Cortex of kidney (tissue), 1 donor: ENCODE measurements around the gene ADAR.

Experiments
- DNase-seq: peaks from one replicate; lab custom pipeline; 2025; lab: John Stamatoyannopoulos, UW

Gene ADAR

DNA sequence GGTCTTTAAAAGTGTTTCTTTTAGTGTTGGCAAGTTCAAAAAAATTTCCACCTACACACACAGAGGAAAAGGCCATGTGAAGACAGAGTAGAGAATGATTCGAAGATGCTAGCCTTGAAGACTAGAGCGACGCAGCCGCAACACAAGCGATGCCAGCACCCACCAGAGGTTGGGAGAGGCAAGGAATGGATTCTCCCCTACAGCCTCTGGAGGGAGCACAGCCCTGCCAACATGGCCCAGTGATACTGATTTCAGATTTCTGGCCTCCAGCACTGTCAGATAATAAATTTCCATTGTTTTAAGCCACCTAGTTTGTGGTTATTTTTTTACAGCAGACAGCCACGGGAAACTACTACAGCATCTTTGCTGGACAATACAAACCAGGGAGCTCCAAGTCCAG, 6.9 kb upstream of the ADAR start:
- no peak for DNase-seq

DNA sequence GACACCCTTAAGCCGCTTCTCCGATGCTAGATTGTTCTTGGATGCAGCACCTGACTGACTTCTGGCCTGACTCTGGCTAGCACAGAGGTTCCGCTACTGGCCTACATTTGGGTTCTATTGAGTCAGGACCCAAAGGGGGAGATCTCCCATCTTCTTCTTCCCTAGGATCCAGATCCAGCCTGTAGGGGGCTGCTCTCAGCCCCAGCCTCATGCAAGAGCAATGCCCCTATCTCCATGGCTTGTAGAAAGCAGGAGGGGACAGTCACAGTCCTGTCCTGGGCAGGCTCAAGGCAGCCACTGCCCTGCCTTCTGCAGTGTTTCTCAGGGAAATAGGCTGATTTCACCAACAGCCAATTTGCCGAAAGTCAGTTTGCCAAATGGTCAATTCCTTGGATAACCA, 6.3 kb upstream of the ADAR start:
- no peak for DNase-seq

DNA sequence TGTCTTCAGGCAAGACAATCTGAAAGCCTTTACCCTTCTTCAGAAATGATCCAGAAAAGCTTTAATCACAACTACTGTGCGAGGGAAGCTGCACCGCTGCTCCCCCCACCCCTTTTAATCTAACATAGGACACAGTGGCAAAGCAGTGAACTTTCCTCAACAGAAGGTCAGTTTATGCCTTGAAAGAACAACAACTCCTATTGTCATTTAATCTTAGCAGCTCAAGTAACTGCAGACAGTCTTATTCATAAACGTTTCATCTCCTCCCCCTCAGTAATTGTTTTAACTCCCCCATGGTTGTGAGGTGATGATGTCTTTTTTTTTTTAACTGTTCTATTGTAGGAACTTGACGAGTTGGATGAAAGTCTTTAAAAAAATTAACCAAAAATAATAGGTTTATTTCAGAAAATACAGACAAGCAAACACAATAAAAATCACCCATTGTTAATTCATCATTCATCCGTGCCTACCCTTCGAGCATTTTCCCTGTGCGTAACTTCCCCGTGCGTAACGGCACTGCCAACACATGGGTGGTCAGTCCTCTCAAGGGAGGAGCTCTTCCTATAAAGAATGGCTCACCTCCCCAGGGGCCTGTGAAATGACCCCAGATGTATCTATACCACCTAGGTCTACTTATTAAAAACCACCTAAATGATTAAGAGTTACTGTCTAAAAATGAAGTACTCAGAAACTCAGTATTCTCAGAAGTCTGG, 3.3 kb upstream of the ADAR start:
- no peak for DNase-seq

DNA sequence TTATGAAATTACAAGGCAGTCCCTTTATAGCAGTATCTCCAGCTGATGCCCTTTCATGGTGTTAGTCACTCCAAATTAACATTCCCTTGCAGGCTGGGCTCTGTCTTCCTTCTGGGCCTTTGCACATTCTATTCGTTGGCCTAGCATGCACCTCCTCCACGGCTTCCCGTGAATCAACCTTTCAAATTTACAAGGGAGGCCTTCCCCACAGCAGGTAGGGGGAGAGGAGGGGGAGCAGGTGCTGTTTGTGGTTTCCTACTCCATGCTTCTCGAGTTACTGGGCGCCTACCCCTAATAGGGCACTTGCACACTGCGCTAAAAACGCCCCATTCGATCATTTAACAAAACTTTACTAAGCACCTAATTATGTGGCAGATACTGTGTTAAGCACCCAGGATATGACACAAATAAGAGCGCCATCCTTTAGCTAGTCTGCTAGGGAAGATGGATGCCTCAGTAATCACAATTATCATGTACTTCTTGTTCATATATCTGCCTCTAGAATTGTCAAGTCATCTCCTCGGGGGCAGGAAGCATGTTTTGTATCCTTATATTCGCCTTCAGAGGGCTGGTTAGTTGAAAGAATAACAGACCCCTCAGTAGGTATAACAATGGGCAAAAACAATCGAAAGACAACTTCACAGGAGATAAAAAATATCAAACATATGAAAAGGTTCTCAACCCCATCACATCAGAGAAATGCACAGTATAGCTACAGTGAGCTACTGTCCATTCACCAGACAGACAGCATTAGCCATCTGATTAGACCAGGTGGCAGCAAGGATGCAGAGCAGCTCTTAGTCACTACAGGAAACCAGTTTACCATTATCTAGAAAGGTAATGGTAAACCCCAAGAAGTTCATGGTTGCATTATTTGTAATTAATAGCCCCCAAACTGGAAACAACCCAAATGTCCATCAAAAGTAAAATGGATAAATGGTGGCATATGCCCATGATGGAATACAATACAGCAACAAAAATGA, 1.7 kb upstream of the ADAR start:
- DNase-seq = no peak

DNA sequence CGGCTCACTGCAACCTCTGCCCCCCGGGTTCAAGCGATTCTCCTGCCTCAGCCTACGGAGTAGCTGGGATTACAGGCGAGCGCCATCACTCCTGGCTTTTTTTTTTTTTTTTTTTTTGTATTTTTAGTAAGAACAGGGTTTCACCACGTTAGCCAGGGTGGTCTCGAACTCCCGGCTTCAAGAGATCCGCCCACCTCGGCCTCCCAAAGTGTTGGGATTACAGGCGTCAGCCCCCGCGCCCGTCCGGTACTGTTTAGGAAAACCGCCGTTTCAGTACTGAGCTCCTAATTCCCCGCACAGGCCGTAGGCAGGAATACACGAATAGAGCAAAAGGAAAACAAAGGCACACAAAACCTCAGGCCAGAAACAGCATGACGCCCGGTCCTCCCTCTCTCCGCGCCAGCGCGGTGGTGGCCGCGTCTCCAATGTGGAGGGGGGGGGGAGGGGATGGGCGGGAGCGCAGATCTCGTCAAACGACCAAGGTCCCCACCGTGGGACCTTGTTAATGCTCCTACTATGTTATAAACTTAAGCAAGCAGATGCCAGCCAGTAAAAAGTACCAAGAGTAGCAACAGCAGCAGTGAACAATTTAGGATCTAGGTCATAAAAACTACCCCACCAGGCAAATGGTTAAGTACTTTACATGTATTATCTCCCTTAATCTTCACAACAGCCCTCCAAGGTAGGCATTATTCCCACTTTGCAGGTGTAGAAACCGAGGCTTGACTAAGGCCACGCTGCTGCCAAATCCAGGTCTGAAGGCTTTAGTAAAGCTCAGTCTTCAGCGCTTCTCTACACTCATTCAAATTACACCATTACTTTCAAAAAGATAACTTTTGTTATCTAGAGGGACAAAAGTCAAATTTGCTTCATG, 648 bp upstream of the ADAR start:
- no peak for DNase-seq

DNA sequence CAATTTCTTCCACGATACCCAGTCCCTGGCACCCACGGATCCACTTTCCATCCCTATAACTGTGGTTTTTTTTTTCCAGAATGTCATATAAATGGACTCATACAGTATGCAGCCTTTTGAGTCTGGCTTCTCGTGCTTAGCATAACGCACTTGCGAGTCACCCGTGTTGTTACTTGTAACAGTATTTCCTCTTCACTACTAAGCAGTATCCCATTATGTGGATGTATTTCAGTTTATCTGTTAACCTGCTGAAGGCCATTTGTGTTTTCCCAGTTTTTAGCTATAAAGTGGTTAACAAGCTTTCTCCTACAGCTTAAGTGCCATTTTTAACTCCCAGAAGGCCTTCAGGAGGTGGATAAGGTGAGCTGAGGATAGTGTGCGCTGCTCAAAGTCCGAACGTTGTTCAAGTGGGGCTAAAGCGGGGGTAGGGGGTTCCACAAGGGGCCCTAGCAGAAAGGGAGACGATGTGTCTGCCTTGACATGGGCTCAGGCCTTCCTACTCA, 829 bp downstream of the ADAR start:
- DNase-seq = no peak

DNA sequence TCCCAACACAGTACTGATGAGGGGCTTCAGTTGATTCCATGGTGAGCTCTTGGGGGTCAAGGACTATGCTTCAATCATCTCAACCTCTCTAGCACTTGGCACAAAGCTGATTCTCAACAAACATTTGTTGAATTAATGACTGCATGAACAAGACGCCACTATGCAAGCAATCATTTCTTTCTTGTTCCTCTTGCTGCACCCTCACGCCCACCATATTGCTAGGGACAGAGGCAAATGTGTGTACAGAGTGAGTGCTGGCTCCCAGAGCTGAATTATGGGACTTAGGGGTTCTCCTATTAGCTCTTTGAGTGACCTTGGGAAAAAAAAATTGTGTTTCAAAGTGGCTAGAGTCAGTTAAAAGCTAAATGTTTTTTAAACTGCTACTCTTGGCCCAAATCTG, 2.5 kb downstream of the ADAR start:
- no peak for DNase-seq

DNA sequence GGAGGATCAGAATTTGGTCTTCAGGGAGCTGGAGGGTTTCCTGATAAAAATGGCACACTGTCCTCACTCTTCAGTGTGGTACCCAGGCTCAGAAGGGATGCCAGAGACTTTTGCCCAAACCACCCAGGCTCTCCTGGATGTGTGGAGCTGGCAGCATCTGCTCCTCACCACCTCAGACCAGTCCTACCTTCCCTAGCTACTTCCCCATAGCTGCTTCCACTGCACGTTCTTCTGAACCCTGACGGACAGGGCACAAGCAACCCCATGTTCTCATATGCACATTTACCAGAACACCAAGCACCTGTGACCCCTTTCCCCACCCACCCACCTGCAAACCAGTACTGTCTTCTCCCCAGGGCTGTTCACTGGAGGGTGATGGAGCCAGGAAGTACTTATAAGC, 4.7 kb downstream of the ADAR start:
- no peak for DNase-seq

DNA sequence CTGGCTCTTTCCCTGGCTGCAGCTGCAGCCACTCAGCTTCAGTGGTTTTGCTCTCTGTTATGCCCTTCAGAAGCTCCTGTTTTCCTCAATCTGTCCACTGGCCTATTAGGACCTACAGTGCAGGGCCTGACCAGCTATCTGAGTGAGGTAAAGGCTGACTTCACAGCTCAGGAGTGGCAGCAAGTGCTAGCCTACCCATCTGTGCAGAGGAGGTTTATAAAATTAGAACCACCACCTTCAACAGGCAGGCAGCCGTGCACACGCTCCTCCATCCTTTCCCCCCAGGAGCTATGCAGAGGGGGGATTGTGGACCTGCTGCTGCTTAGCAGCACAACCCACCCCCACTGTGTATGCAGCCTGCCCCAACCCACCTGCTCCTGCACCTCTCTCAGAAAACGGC, 8.3 kb downstream of the ADAR start:
- no peak for DNase-seq

DNA sequence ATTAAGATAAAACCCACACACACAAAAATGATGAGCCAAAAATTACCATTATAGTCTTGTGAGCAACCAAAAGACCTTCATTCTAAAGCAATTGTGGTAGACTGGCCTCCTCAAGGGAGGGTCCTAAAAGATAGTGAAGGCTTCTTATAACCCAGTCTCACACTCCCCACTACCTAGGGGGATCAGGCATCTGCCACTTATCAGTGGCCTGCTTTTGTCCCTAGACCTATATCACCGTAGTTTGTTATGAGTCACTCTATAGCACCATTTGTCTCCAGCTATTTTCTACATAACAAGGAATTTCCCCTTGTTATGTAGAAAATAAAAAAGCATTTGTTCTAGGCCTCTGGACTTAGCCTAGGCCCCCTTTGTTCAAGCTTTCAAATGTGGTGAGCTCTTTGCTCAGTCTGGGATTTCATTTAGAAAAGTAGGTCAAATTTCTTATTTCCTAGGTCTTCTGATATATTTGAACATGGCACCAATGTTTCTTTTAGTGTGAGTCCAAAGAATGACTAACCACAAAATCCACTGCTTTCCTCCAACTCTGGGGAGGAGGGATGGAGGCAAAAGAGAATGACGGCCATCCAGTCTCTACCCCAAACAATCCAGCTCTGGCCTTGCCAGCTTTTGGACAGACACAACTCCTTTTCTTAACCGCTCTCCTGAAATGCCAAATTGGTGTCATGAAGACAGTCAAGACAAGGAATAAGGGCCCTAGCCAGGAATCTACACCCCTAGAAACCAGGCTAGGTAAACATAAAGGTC, 8.9 kb downstream of the ADAR start:
- no peak for DNase-seq

DNA sequence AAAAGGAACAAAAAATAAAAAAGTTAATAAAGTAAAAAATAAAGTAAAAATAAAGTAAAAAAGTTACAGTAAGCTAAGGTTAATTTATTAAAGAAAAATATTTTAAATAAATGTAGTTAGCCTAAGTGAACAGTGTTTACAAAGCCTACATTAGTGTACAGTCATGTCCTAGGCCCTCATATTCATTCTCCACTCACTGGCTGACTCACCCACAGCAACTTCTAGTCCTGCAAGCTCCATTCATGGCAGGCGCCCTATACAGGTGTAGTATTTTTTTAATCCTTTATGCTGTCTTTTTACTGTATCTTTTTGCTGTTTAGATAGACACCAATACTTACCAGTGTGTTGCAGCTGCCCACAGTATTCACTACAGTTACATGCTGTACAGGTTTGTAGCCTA, 12.4 kb downstream of the ADAR start:
- no peak for DNase-seq

DNA sequence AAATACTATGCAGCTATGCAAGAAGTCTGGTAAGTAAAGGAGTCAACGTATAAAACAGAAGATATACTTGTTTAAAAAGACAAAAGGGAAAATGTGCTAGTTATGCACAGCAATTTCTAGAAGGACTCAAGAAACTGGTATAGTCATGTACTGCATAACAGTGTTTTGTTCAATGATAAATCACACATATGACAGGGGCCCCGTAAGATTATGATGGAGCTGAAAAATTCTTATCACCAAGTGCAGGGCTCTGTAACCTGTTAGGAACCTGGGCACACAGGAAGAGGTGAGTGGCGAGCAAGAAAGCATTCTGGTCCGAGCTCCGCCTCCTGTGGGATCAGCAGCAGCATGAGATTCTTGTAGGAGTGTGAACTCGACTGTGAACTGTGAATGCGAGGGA, 13.2 kb downstream of the ADAR start:
- no peak for DNase-seq

DNA sequence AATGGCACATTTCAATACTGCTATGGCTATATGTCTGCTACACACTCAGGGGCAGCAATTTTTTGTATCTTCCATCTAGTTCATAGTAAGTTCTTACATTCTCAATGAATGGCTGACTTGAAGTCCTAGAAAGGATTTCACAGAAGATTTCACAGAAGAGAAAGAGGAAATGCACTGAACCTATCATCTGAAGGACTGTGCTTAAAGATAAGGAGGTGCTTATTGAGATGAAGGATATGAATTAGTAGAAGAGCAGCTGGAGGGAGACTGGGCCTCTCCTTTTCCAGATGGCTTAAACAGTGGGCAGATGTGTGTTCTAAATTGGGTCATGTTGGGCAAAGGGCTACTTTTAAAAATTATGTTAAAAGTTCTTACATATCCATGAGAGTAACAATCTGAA, 14.6 kb downstream of the ADAR start:
- no peak for DNase-seq

DNA sequence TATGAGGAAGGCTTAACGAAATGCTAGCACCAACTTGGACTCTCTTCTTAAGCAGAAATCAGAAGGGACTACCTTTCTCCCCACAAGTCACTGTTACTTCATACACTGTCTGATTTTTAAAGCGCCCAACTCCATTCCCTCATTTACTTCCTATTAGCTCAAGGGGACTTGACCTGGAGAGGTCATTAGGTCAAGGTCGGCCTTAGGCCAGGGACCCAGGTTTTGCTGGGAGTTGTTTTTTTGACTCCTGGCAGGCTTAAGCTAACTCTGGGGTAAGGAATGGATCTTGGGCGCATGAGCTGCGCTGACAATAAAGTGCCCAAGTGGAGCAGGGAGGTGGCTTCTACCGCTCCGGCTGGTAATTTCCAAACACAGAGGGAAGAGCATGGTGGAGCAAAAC, 16.8 kb downstream of the ADAR start:
- no peak for DNase-seq

DNA sequence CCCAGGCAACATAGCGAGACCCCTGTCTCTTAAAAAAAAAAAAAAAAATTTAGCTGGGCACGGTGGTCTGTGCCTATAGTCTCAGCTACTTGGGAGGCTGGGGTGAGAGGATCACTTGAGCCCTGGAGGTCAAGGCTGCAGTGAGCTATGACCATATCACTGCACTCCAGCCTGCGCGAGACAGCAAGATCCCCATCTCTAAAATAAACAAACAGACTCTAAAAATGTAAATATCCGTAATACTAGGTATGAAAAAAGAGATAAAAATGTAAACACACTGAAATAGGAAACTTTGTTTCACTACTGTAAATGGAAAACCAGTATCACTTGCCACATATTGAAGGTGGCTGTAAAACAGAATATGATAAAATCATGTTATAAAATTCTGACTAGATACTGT, 17.2 kb downstream of the ADAR start:
- DNase-seq = no peak

DNA sequence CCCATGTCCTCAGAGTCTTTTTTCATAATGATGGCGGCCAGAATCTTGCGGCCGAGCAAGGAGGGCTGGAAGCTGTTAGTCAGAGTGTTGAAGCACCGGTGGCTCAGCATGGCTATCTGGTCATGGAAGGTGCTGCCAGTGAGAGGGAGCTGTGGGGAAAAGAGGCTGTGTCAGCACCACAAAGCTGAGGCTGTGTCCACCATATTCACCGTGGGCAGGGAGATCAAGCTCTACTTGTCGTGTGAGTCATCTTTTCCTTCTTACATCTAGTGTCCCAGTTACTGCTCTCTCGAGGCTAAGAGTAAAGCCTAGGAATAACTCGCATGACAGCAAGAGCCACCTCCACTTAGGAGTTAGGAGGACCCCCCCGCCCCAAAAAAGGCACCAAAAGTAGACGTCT, 18.2 kb downstream of the ADAR start:
- DNase-seq = no peak

DNA sequence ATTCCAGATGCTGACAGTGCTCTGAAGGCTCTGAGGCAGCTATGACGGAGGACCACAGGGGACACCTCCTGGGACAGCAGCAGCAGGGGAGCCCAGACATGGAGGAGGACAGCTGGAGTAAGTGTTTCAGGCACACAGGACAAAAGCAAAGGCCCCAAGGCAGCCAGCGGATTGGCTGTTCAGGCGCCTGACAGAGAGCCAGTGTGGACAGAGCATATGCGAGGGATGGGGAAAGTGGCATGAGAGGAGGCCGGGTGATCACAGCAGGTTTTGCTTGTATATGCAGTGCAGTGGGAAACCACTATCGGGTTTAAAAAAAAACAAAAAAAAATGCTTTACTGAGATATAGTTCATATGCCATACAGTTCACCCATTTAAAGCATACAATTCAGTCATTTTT, 21.3 kb downstream of the ADAR start:
- no peak for DNase-seq

DNA sequence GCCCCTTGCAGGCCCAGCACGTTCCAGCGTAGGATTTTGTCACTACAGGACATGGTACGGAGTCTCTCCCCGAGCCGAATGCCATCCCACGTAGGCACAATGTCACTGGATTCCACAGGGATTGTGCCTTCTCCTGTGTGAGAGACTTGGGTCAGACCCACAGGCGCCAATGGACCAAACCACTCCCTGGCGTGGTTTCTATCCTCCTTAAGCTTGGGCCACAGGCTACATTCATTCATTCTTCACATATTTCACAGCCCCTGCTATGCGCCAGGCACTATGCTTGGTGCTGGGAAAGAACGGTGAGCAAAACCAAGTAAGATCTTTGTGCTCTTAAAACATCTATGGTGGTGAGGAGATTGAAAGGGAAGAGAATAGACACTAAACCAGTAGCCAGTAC, 21.8 kb downstream of the ADAR start:
- DNase-seq = no peak

DNA sequence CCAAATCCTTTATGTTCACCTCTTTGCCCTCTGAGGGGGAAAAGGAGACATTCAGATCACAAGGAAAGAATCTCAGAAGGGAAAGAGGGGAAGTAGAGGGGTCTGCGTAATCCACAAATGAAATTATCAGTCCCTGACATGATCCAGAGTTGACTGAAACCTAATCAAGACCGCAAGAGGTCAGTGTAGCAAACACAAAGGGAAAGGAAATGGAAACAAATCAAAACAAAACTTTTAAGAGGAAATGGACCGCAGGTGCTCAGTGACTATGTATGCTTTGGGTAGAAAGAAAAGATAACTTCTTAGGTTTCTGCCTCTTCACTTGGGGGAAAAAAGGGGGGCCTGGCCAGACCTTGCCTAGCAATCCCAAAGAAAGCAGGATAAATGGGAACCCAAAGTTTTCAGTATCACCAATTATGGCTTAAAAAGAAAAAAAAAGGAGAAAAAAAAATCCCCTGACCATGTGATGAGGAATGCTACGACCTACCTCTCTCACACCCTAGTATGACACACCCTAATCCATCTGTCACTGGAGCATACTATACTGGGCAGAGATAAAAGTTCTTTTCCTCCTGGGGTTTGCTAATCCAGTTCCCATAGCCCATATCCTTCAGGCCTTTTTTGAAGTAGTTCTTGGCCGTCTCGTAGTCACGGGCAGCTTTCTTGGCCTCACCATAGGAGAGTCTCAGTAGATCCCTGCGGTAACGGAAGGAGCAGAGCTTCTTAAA, 23.6 kb downstream of the ADAR start:
- no peak for DNase-seq

DNA sequence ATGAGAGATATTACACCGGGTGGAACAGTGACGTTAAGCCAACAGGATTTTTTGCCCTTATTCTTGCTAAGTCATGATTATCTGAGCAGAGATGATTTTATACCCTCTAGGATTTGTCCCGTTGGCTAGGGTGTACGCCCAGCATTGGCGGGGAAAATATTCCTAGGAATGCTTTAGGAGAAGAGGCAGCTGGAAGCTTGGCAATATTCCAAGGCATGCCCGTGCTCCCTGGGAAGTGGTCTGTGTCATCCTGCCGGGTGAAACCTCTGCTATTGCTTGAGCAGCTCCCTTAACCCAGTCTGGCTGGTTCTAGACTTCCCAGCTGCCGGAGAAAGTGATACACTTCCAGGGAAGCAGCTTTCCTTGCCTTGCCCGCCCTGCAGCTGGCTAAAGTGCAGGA, 24.2 kb downstream of the ADAR start:
- no peak for DNase-seq

DNA sequence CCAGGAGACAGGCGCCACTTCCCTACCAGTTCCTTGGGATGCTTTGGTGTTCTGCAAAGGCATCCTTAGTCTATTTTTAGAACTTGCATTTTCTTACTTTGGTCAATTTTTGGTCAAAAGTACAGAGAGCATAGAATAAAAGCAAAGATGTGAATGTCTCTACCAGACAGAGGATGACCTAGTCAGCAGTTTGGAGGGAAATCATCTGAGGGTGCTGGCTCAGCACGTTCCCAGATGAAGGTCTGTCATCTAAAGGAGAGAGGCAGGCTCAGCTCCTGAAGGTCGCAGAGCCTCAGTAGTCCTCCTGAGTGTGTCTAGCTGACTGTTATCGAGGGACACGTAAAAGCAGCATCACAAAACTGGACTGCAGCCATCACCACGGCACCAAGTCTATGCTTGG, 25.1 kb downstream of the ADAR start:
- no peak for DNase-seq
